Fibroblast of villous mesenchyme (primary cell): ENCODE results near the gene LSM7. TPM values are rescaled to one million over a fixed set of nuclear protein-coding genes. Genes with fewer than 3 reads are reported as not detected.
"Not testable (repeated sequence)": the region's sequence is repeated elsewhere in the genome, so short reads cannot be mapped to it uniquely, and the experiment has no call there.

Source experiments
- DNase-seq: peaks from one replicate; pipeline ENCODE4 v3.0.0-alpha.2; 2010; ENCODE audit warnings: low read depth
- H3K4me3 ChIP-seq: 2 replicates; pipeline ENCODE4 v1.5.1; 2011; ENCODE audit warnings: low read depth, mild to moderate bottlenecking, low read length
- CTCF ChIP-seq: IDR thresholded peaks from 2 replicates; pipeline ENCODE4 v1.5.1; 2012; ENCODE audit warnings: low read depth, mild to moderate bottlenecking, low read length; ENCODE audit not compliant: insufficient read depth
- total RNA-seq: library from RNA; depleted of rRNA; stranded (reverse); fragments of >200 nt; gene quantifications from 2 replicates; pipeline ENCODE4 v1.2.3, GENCODE V29; 2012

LSM7 gene
- total RNA-seq, 1 donor = 78.2 TPM

GRCh38 chr19:2282062-2282861 is 46.1 kb downstream of the LSM7 start, which contains the start of gene PEAK3:
Gene PEAK3, minus strand, starts transcription at chr19:2282175. Its CDS starts 1,244 bp downstream, at chr19:2280931.
- peak within 1 kb of the TSS; percentile 44 for H3K4me3 ChIP-seq
- peak; percentile 67 for DNase-seq
- TF ChIP-seq CTCF = no peak

- peak overlapping the region; percentile 44 for H3K4me3 ChIP-seq
- DNase-seq = not testable (repeated sequence)
These were observed 46.9 kb downstream of the LSM7 start for GRCh38 chr19:2281265-2282061.

GRCh38 chr19:2280633-2281264 is 47.6 kb downstream of the LSM7 start:
- H3K4me3 ChIP-seq = no peak overlapping the region
- no peak for DNase-seq
- no peak for TF ChIP-seq CTCF

- no peak overlapping the region for H3K4me3 ChIP-seq
- no peak for DNase-seq
- TF ChIP-seq CTCF = no peak
These were observed 49.8 kb downstream of the LSM7 start for GRCh38 chr19:2278459-2279158.

GRCh38 chr19:2277138-2277537 is 51.2 kb downstream of the LSM7 start:
- no peak overlapping the region for H3K4me3 ChIP-seq
- no peak for DNase-seq
- TF ChIP-seq CTCF = no peak

- no peak for TF ChIP-seq CTCF
- DNase-seq = no peak
- H3K4me3 ChIP-seq = no peak overlapping the region
These were observed 51.9 kb downstream of the LSM7 start for GRCh38 chr19:2276429-2276986.
